OCI-LY1 (cell line): ENCODE measurements around the gene KCNJ14.

ENCODE experiments used
- H2AFZ ChIP-seq: fragments of 200-600 bp; sonication (generic), shearing (Covaris generic); 2 replicates; pipeline ENCODE4 v1.6.0; 2014; ENCODE audit warnings: antibody characterized with exemption, mild to moderate bottlenecking, low read length
- H3F3A ChIP-seq: fragments of 200-600 bp; sonication (generic), shearing (Covaris generic); 2 replicates; pipeline ENCODE4 v1.6.0; 2014; ENCODE audit warnings: mild to moderate bottlenecking, antibody characterized with exemption, low read length, moderate library complexity; ENCODE audit not compliant: insufficient read depth
- H3K27ac ChIP-seq: fragments of 200-600 bp; sonication (generic); 2 replicates; pipeline ENCODE4 v1.5.1; 2014; ENCODE audit warnings: low read length, mixed run types, mild to moderate bottlenecking, low read depth; ENCODE audit not compliant: poor library complexity, severe bottlenecking
- H3K27me3 ChIP-seq: fragments of 200-600 bp; sonication (generic); 2 replicates; pipeline ENCODE4 v1.6.0; 2014; ENCODE audit warnings: antibody characterized with exemption, mild to moderate bottlenecking, low read length, moderate library complexity; ENCODE audit not compliant: insufficient read depth
- H3K36me3 ChIP-seq: fragments of 200-600 bp; sonication (generic); 2 replicates; pipeline ENCODE4 v1.6.1; 2014; ENCODE audit warnings: mild to moderate bottlenecking, antibody characterized with exemption, low read length, moderate library complexity, mixed read lengths; ENCODE audit not compliant: insufficient read depth
- H3K4me1 ChIP-seq: fragments of 200-600 bp; sonication (generic); 2 replicates; pipeline ENCODE4 v1.5.1; 2014; ENCODE audit warnings: mild to moderate bottlenecking, low read length, moderate library complexity; ENCODE audit not compliant: insufficient read depth, severe bottlenecking
- H3K4me2 ChIP-seq: fragments of 200-600 bp; sonication (generic), shearing (Covaris generic); 2 replicates; pipeline ENCODE4 v1.6.1; 2014; ENCODE audit warnings: low read length
- H3K4me3 ChIP-seq: fragments of 200-600 bp; sonication (generic); 2 replicates; pipeline ENCODE4 v1.5.1; 2014; ENCODE audit warnings: low read length, low read depth, mild to moderate bottlenecking, mixed read lengths; ENCODE audit not compliant: poor library complexity, severe bottlenecking
- H3K79me2 ChIP-seq: fragments of 200-600 bp; shearing (Covaris generic); 2 replicates; pipeline ENCODE4 v1.6.1; 2016; ENCODE audit warnings: mixed run types, low read length, mixed read lengths; ENCODE audit not compliant: insufficient read depth
- H3K9ac ChIP-seq: fragments of 200-600 bp; sonication (generic), shearing (Covaris generic); 2 replicates; pipeline ENCODE4 v1.6.1; 2014; ENCODE audit warnings: mild to moderate bottlenecking, low read length, mixed read lengths
- H3K9me2 ChIP-seq: fragments of 200-600 bp; sonication (generic), shearing (Covaris generic); 2 replicates; pipeline ENCODE4 v1.6.1; 2014; ENCODE audit warnings: low read depth, mild to moderate bottlenecking, low read length, mixed read lengths
- H3K9me3 ChIP-seq: fragments of 200-600 bp; shearing (Covaris generic); 2 replicates; pipeline ENCODE4 v1.6.1; 2014; ENCODE audit warnings: low read length, mixed read lengths
- H4K20me1 ChIP-seq: fragments of 200-600 bp; sonication (generic), shearing (Covaris generic); 2 replicates; pipeline ENCODE4 v1.6.0; 2016; ENCODE audit warnings: mild to moderate bottlenecking, low read length; ENCODE audit not compliant: insufficient read depth
- EZH2 ChIP-seq: fragments of 200-600 bp; sonication (generic), shearing (Covaris generic); IDR thresholded peaks from 2 replicates; pipeline ENCODE4 v1.8.0; 2017; ENCODE audit warnings: borderline replicate concordance, mixed run types, mild to moderate bottlenecking, antibody characterized with exemption, low read length, moderate library complexity, mixed read lengths
- TF ChIP-seq, protein P1 (sequence below): fragments of 200-600 bp; sonication (generic), shearing (Covaris generic); IDR thresholded peaks from 2 replicates; pipeline ENCODE4 v1.5.1; 2017; ENCODE audit warnings: mild to moderate bottlenecking, antibody characterized with exemption, low read length, moderate library complexity, mixed read lengths

KCNJ14 gene

GRCh38 chr19:48466561-48467325 is 11.4 kb downstream of the KCNJ14 start:
- Histone ChIP-seq H3K9me2 (no peaks in the 10 kb centered on the region), H2AFZ (no peak overlapping the region), H3K27ac (no peak overlapping the region), H3K4me1 (peaks cover 12% of the 10 kb centered on the region), H3K9ac (no peak overlapping the region), H3K4me2 (no peak overlapping the region), H3K27me3 (no peaks in the 10 kb centered on the region), H4K20me1 (no peaks in the 10 kb centered on the region), H3F3A (no peaks in the 10 kb centered on the region), H3K36me3 (peaks cover 18% of the 10 kb centered on the region), H3K4me3 (no peak overlapping the region), H3K9me3 (no peaks in the 10 kb centered on the region), H3K79me2 (no peaks in the 10 kb centered on the region)
- TF ChIP-seq, protein P1, sequence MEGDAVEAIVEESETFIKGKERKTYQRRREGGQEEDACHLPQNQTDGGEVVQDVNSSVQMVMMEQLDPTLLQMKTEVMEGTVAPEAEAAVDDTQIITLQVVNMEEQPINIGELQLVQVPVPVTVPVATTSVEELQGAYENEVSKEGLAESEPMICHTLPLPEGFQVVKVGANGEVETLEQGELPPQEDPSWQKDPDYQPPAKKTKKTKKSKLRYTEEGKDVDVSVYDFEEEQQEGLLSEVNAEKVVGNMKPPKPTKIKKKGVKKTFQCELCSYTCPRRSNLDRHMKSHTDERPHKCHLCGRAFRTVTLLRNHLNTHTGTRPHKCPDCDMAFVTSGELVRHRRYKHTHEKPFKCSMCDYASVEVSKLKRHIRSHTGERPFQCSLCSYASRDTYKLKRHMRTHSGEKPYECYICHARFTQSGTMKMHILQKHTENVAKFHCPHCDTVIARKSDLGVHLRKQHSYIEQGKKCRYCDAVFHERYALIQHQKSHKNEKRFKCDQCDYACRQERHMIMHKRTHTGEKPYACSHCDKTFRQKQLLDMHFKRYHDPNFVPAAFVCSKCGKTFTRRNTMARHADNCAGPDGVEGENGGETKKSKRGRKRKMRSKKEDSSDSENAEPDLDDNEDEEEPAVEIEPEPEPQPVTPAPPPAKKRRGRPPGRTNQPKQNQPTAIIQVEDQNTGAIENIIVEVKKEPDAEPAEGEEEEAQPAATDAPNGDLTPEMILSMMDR: no peak
- no peak for TF ChIP-seq EZH2

GRCh38 chr19:48468772-48469288 is 13.5 kb downstream of the KCNJ14 start:
- Histone ChIP-seq H3K4me2 (peak overlapping the region; percentile 66), H3K4me3 (peak overlapping the region; percentile 80), H4K20me1 (no peaks in the 10 kb centered on the region), H2AFZ (no peak overlapping the region; the same call in 1 of the 2 replicates), H3K27me3 (no peaks in the 10 kb centered on the region), H3K4me1 (peaks cover 12% of the 10 kb centered on the region), H3K9ac (peak overlapping the region; percentile 84), H3F3A (no peaks in the 10 kb centered on the region), H3K27ac (no peak overlapping the region), H3K9me2 (no peaks in the 10 kb centered on the region), H3K36me3 (peaks cover 26% of the 10 kb centered on the region; the same call in 1 of the 2 replicates), H3K79me2 (no peaks in the 10 kb centered on the region), H3K9me3 (no peaks in the 10 kb centered on the region)
- TF ChIP-seq EZH2: no peak
- TF ChIP-seq, protein P1: no peak

- H3K4me3 ChIP-seq: peak within 1 kb of the TSS; percentile 80
- H3K9me3 ChIP-seq: no peaks in the 10 kb centered on the region
- peak within 1 kb of the TSS; percentile 66 for H3K4me2 ChIP-seq
- no peaks in the 10 kb centered on the region for H4K20me1 ChIP-seq
- H3K27me3 ChIP-seq: no peaks in the 10 kb centered on the region
- no peaks in the 10 kb centered on the region for H3F3A ChIP-seq
- peak within 1 kb of the TSS; percentile 84 for H3K9ac ChIP-seq
- H3K79me2 ChIP-seq: no peaks in the 10 kb centered on the region
- TF ChIP-seq EZH2: no peak
- TF ChIP-seq, protein P1: no peak
- no peaks in the 10 kb centered on the region for H3K9me2 ChIP-seq
- peaks cover 32% of the 10 kb centered on the region; the same call in 1 of the 2 replicates for H3K36me3 ChIP-seq
- H2AFZ ChIP-seq: no peak within 1 kb of the TSS; the same call in 1 of the 2 replicates
- peak within 1 kb of the TSS; percentile 66 for H3K27ac ChIP-seq
- H3K4me1 ChIP-seq: peaks cover 12% of the 10 kb centered on the region
Observed at GRCh38 chr19:48469289-48469881, 14.0 kb downstream of the KCNJ14 start, which contains the start of gene CYTH2. CYTH2 (plus strand) TSS chr19:48469369; CDS start chr19:48469508, 139 bp downstream.
